Erythroblast (primary cell): Measurements from ENCODE around the gene SYTL1.
A peak's percentile ranks its signal among the peaks of the same experiment; 100 is the strongest.

Source experiments
- DNase-seq, 2 experiments: peaks; one replicate each; lab custom pipeline; 2025; lab: John Stamatoyannopoulos, UW
- GATA1 ChIP-seq: IDR thresholded peaks from 2 replicates; pipeline ENCODE4 v1.6.1; 2011; ENCODE audit warnings: low read depth, mild to moderate bottlenecking, control low read depth, low read length, moderate library complexity
- POLR2A ChIP-seq: IDR thresholded peaks from 2 replicates; pipeline ENCODE4 v1.6.1; 2011; ENCODE audit warnings: mild to moderate bottlenecking, low read length

The SYTL1 gene

GRCh38 chr1:27388337-27389005 is 46.6 kb downstream of the SYTL1 start:
- peak in 1 of 2 experiments; percentile 70 for DNase-seq

GRCh38 chr1:27391511-27392095 is 49.8 kb downstream of the SYTL1 start:
- peak in 1 of 2 experiments; percentile 84 for DNase-seq

More at GRCh38 chr1:27388337-27389005, 46.6 kb downstream of the SYTL1 start:
- no peak for TF ChIP-seq GATA1
- TF ChIP-seq POLR2A, result no peak

GRCh38 chr1:27392096-27392777 is 50.4 kb downstream of the SYTL1 start, which contains the start of gene GPR3:
GPR3 (plus strand) TSS chr1:27392622; CDS start chr1:27393799, 1,177 bp downstream.
- peak; percentile 93 to 96 for DNase-seq
- TF ChIP-seq POLR2A (peak; percentile 3), GATA1 (no peak)

More at GRCh38 chr1:27391511-27392095, 49.8 kb downstream of the SYTL1 start:
- no peak for TF ChIP-seq POLR2A
- TF ChIP-seq GATA1, result no peak

GRCh38 chr1:27392778-27393635 is 51.2 kb downstream of the SYTL1 start:
- no peak for TF ChIP-seq GATA1
- TF ChIP-seq POLR2A, result peak; percentile 21
- peak in 1 of 2 experiments; percentile 65 for DNase-seq

- TF ChIP-seq POLR2A, result no peak
- TF ChIP-seq GATA1, result no peak
Observed at GRCh38 chr1:27393641-27394281, 51.9 kb downstream of the SYTL1 start.

GRCh38 chr1:27394282-27394658 is 52.4 kb downstream of the SYTL1 start:
- TF ChIP-seq POLR2A (no peak), GATA1 (no peak)

More at GRCh38 chr1:27393641-27394281, 51.9 kb downstream of the SYTL1 start:
- DNase-seq, result no peak

DNA sequence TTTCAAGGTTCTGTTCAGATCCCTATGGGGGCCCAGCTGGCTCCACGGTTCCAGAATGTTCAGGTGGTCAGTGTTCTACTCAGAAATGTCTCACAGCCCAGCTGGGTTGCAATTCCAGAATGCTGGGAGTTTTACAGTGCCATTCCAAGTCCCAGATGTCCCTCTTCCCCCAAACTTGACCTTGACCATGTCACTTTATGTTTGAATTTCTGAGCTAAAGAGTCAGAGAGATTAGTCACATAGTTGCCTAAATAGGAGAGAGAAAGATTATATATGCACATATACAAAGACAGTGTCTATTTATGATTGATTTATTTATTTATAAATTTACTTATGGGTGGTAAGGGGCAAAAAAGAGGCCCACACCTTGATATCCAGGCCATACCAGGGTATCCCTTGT is 53.1 kb downstream of the SYTL1 start:
- no peak for DNase-seq
- no peak for TF ChIP-seq POLR2A

More at GRCh38 chr1:27394282-27394658, 52.4 kb downstream of the SYTL1 start:
- DNase-seq, result no peak

DNA sequence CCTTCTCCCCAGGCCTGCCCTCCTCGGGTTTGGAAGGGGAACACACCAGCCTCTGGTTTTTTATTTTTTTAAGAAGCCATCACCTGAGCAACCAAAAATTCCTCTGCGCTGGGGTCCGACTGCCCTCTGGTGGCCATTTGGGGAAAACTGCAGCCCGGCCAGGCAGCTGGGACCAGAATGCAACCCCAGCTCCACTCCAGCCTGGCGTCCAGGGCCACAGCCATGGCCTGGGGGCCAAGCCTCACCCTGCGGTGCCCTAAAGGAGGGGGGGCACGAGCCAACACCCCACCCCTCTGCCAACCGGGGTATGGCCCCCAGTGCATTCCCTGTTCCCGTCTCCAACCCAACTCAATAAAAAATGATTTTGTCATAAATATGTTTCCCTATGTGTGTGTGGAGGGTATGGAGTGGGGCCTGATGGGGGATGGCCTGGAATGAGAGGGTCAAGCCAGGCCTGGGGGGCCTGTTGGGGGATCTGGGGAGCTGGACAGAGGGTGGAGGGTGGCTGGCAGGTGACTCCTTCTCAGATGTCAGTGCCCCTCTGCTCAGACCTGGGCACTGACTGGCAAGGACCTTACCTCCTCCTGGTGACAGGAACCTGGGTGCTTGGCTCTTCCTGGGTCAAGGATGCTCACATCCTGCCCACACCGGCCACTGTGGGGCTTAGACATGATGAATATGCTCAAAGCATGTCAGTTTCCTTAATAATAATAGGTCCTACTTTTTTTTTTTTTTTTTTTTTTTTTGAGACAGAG is 53.8 kb downstream of the SYTL1 start:
- peak in 1 of 2 experiments; percentile 85 for DNase-seq
- TF ChIP-seq GATA1 (no peak), POLR2A (no peak)

DNA sequence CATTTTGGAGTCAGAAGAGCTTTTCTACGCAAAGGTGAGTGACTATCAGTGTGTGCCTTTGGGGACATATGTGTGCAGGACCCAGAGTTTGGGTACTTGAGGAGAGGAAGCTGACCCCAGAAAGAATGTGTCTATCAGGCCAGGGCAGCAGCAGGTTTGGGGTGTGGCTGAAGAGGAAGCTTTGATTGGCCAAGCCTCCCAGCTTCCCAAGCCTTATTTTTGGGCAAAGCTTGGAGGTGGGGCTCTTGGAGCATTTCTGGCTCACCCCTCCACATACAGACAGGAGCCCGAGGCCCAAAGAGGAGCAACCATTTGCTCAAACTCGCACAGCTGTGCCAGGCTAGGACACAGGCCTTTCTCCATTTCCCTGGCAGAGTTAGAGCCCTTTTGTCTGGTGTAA is 55.3 kb downstream of the SYTL1 start:
- no peak for DNase-seq
- TF ChIP-seq GATA1, result no peak
- no peak for TF ChIP-seq POLR2A

- no peak for TF ChIP-seq GATA1
- TF ChIP-seq POLR2A, result no peak
Observed at GRCh38 chr1:27397749-27398148, 55.9 kb downstream of the SYTL1 start.

DNA sequence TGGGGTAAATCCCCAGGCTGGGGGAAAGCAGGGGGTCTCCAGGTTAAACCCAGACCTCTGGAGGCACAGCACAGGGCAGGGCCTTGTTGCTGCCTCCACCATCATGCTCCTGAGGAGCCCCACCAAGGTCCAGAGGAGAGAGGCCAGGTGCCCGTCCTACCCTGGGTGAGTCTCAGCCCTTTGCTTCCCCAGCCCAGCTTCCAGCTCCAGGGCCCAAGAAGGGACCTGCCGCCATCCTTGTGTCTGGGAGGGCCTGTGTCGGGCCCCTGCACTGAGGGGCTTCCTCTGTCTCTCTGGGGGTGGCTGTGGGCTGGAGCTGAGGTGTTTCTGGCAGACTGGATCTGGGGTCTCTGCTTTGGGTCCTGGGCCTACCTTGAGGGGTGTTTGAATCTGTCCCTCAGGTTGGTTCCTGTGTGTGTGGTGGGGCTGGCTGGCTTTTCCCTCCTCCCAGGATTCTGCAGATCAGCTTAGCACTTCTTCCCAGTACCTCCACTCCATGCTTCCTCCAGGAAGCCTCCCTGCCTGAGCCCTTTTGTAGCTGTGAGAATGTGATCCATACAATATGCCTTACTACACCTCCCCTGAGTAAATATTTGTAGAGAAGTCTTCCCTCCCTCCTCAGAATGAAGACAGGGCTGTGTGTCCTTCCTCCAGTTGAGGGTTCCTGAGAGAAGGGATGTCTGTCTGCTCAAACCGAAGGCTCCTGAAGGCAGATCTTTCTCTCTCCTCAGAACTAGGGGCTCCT is 56.8 kb downstream of the SYTL1 start:
- DNase-seq, result no peak
- no peak for TF ChIP-seq GATA1
- no peak for TF ChIP-seq POLR2A

More at GRCh38 chr1:27397749-27398148, 55.9 kb downstream of the SYTL1 start:
- DNase-seq, result no peak
